OCI-LY7 (cell line): Measurements from ENCODE around the gene ANKRD63.

Experiments
- CTCF ChIP-seq: fragments of 200-600 bp; sonication (generic); conservative IDR thresholded peaks from 2 replicates; pipeline ENCODE4 v1.5.1; 2014; ENCODE audit warnings: mild to moderate bottlenecking, antibody characterized with exemption, low read length, moderate library complexity, mixed read lengths
- EZH2phosphoT487 ChIP-seq: fragments of 200-600 bp; sonication (generic); IDR thresholded peaks from 2 replicates; pipeline ENCODE4 v1.6.1; 2018; ENCODE audit warnings: low read depth, borderline replicate concordance, mild to moderate bottlenecking, mixed run types, antibody characterized with exemption, low read length, moderate library complexity, mixed read lengths

- TF ChIP-seq CTCF = no peak
- TF ChIP-seq EZH2phosphoT487 = no peak
These were observed 46.9 kb upstream of the ANKRD63 start for GRCh38 chr15:40329804-40330203.
